ENCODE data around the gene ACBD3. TPM values are rescaled to one million over a fixed set of nuclear protein-coding genes. Genes with fewer than 3 reads are reported as not detected.

The ACBD3 gene
- polyA plus RNA-seq (ENCODE audit: insufficient read length in 4 of 4), result 10 to 100 TPM; 52.2 to 78.1 (median 59.8) TPM

GRCh38 chr1:226186124-226187018, at the start of gene ACBD3:
TSS of gene ACBD3 (minus strand) at chr1:226186741. CDS start at chr1:226186675, 66 bp downstream.
- DNase-seq (ENCODE audit: low read depth in 4 of 4, low spot score in 3 of 4), result peak; percentile 82 to 88 (median 86)

- DNase-seq (ENCODE audit: low read depth in 4 of 4, low spot score in 3 of 4), result no peak
These were observed 47.3 kb upstream of the ACBD3 start for GRCh38 chr1:226233806-226234205.

- DNase-seq (ENCODE audit: low read depth in 4 of 4, low spot score in 3 of 4), result no peak
These were observed 46.8 kb upstream of the ACBD3 start for GRCh38 chr1:226233293-226233692.

- no peak for DNase-seq (ENCODE audit: low read depth in 4 of 4, low spot score in 3 of 4)
These were observed 40.1 kb upstream of the ACBD3 start for GRCh38 chr1:226226601-226227000.

GRCh38 chr1:226223786-226224244, 37.3 kb upstream of the ACBD3 start:
- DNase-seq (ENCODE audit: low read depth in 4 of 4, low spot score in 3 of 4), result peak in 1 of 4 donors; percentile 11

GRCh38 chr1:226223157-226223785, 36.7 kb upstream of the ACBD3 start, which contains the start of gene MIXL1:
TSS of gene MIXL1 (plus strand) at chr1:226223664. CDS start at chr1:226223682, 18 bp downstream.
- no peak for DNase-seq (ENCODE audit: low read depth in 4 of 4, low spot score in 3 of 4)

GRCh38 chr1:226222686-226223085, 36.1 kb upstream of the ACBD3 start:
- DNase-seq (ENCODE audit: low read depth in 4 of 4, low spot score in 3 of 4), result no peak

- no peak for DNase-seq (ENCODE audit: low read depth in 4 of 4, low spot score in 3 of 4)
These were observed 34.1 kb upstream of the ACBD3 start for GRCh38 chr1:226220473-226221189.

- no peak for DNase-seq (ENCODE audit: low read depth in 4 of 4, low spot score in 3 of 4)
These were observed 30.7 kb upstream of the ACBD3 start for GRCh38 chr1:226217273-226217672.

- DNase-seq (ENCODE audit: low read depth in 4 of 4, low spot score in 3 of 4), result no peak
These were observed 29.5 kb upstream of the ACBD3 start for GRCh38 chr1:226216056-226216455.

GRCh38 chr1:226215239-226215638, 28.7 kb upstream of the ACBD3 start:
- DNase-seq (ENCODE audit: low read depth in 4 of 4, low spot score in 3 of 4), result no peak

- DNase-seq (ENCODE audit: low read depth in 4 of 4, low spot score in 3 of 4), result no peak
These were observed 26.0 kb upstream of the ACBD3 start for GRCh38 chr1:226212545-226212944.

GRCh38 chr1:226211181-226211821, 24.8 kb upstream of the ACBD3 start:
- no peak for DNase-seq (ENCODE audit: low read depth in 4 of 4, low spot score in 3 of 4)

GRCh38 chr1:226210571-226211176, 24.1 kb upstream of the ACBD3 start:
- DNase-seq (ENCODE audit: low read depth in 4 of 4, low spot score in 3 of 4), result no peak

- no peak for DNase-seq (ENCODE audit: low read depth in 4 of 4, low spot score in 3 of 4)
These were observed 22.9 kb upstream of the ACBD3 start for GRCh38 chr1:226209307-226210059.

GRCh38 chr1:226207048-226207447, 20.5 kb upstream of the ACBD3 start:
- no peak for DNase-seq (ENCODE audit: low read depth in 4 of 4, low spot score in 3 of 4)

GRCh38 chr1:226204198-226204597, 17.7 kb upstream of the ACBD3 start:
- DNase-seq (ENCODE audit: low read depth in 4 of 4, low spot score in 3 of 4), result no peak

GRCh38 chr1:226203655-226204054, 17.1 kb upstream of the ACBD3 start:
- no peak for DNase-seq (ENCODE audit: low read depth in 4 of 4, low spot score in 3 of 4)

GRCh38 chr1:226203240-226203639, 16.7 kb upstream of the ACBD3 start:
- DNase-seq (ENCODE audit: low read depth in 4 of 4, low spot score in 3 of 4), result no peak

Data from left renal pelvis (tissue), 4 donors.